ENCODE results near the gene SLC45A2.

The SLC45A2 gene

GRCh38 chr5:33941090-33941489 lies 43.4 kb downstream of the SLC45A2 start:
- no peaks in the 10 kb centered on the region for H3K9me3 ChIP-seq (ENCODE audit: control insufficient read depth, low read length)
- H3K4me3 ChIP-seq (ENCODE audit: insufficient read depth, low read depth, low read length): no peak overlapping the region
- 87 to 96% methylated on average over 5 of the region's 5 CpGs for WGBS, 2 experiments
- no peaks in the 10 kb centered on the region for H3K4me1 ChIP-seq (ENCODE audit: control insufficient read depth, insufficient read depth, low read length)
- H3K36me3 ChIP-seq (ENCODE audit: control insufficient read depth, insufficient read depth, low read length): no peaks in the 10 kb centered on the region
- H3K27me3 ChIP-seq (ENCODE audit: control insufficient read depth, insufficient read depth, low read length, poor library complexity, severe bottlenecking): peaks cover 19% of the 10 kb centered on the region
- no peak overlapping the region for H3K27ac ChIP-seq (ENCODE audit: insufficient read depth, low read depth, low read length, poor library complexity, severe bottlenecking)

GRCh38 chr5:33939556-33940262 lies 44.8 kb downstream of the SLC45A2 start:
- Histone ChIP-seq H3K9me3 (ENCODE audit: control insufficient read depth, low read length) (no peaks in the 10 kb centered on the region), H3K4me1 (ENCODE audit: control insufficient read depth, insufficient read depth, low read length) (no peaks in the 10 kb centered on the region), H3K27me3 (ENCODE audit: control insufficient read depth, insufficient read depth, low read length, poor library complexity, severe bottlenecking) (peaks cover 30% of the 10 kb centered on the region), H3K36me3 (ENCODE audit: control insufficient read depth, insufficient read depth, low read length) (no peaks in the 10 kb centered on the region), H3K4me3 (ENCODE audit: insufficient read depth, low read depth, low read length) (no peak overlapping the region), H3K27ac (ENCODE audit: insufficient read depth, low read depth, low read length, poor library complexity, severe bottlenecking) (no peak overlapping the region)
- 94 to 95% methylated on average over 8 of the region's 8 CpGs for WGBS, 2 experiments

DNA sequence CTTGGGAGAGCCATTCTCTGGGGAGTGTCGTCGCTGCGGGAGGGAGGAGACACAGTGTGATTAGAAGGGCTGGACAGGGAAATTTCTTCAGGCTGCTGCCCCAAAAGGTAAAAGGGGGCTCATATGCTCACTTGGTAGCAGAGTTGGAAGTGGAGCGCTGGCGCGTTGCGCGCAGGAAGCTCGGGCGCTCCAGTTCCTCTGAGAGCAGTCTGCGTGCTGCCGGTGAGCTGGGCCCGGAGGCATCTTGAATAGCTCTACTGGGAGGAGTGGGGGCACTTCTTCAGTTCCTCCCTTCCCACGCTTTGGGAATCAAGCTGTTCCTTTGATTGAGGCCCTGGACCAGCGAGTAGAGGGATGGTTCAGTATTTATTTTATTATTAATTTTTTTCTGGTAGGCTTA lies 45.6 kb downstream of the SLC45A2 start:
- H3K36me3 ChIP-seq (ENCODE audit: control insufficient read depth, insufficient read depth, low read length): no peaks in the 10 kb centered on the region
- no peak overlapping the region for H3K27ac ChIP-seq (ENCODE audit: insufficient read depth, low read depth, low read length, poor library complexity, severe bottlenecking)
- 91 to 92% methylated on average over 14 to 15 of the region's 15 CpGs for WGBS, 2 experiments
- H3K4me1 ChIP-seq (ENCODE audit: control insufficient read depth, insufficient read depth, low read length): no peaks in the 10 kb centered on the region
- no peaks in the 10 kb centered on the region for H3K9me3 ChIP-seq (ENCODE audit: control insufficient read depth, low read length)
- peaks cover 30% of the 10 kb centered on the region for H3K27me3 ChIP-seq (ENCODE audit: control insufficient read depth, insufficient read depth, low read length, poor library complexity, severe bottlenecking)
- H3K4me3 ChIP-seq (ENCODE audit: insufficient read depth, low read depth, low read length): no peak overlapping the region

GRCh38 chr5:33938507-33938796 lies 46.0 kb downstream of the SLC45A2 start:
- WGBS, 2 experiments: 93 to 94% methylated on average over 14 of the region's 14 CpGs
- Histone ChIP-seq H3K27me3 (ENCODE audit: control insufficient read depth, insufficient read depth, low read length, poor library complexity, severe bottlenecking) (peaks cover 30% of the 10 kb centered on the region), H3K4me1 (ENCODE audit: control insufficient read depth, insufficient read depth, low read length) (no peaks in the 10 kb centered on the region), H3K27ac (ENCODE audit: insufficient read depth, low read depth, low read length, poor library complexity, severe bottlenecking) (no peak overlapping the region), H3K9me3 (ENCODE audit: control insufficient read depth, low read length) (no peaks in the 10 kb centered on the region), H3K36me3 (ENCODE audit: control insufficient read depth, insufficient read depth, low read length) (no peaks in the 10 kb centered on the region), H3K4me3 (ENCODE audit: insufficient read depth, low read depth, low read length) (no peak overlapping the region)

- H3K27me3 ChIP-seq (ENCODE audit: control insufficient read depth, insufficient read depth, low read length, poor library complexity, severe bottlenecking): peaks cover 30% of the 10 kb centered on the region
- H3K36me3 ChIP-seq (ENCODE audit: control insufficient read depth, insufficient read depth, low read length): no peaks in the 10 kb centered on the region
- no peaks in the 10 kb centered on the region for H3K9me3 ChIP-seq (ENCODE audit: control insufficient read depth, low read length)
- H3K4me3 ChIP-seq (ENCODE audit: insufficient read depth, low read depth, low read length): no peak overlapping the region
- no peak overlapping the region for H3K27ac ChIP-seq (ENCODE audit: insufficient read depth, low read depth, low read length, poor library complexity, severe bottlenecking)
- 93 to 94% methylated on average over 54 of the region's 54 CpGs for WGBS, 2 experiments
- H3K4me1 ChIP-seq (ENCODE audit: control insufficient read depth, insufficient read depth, low read length): no peaks in the 10 kb centered on the region
These were observed 46.6 kb downstream of the SLC45A2 start for GRCh38 chr5:33937707-33938506.

DNA sequence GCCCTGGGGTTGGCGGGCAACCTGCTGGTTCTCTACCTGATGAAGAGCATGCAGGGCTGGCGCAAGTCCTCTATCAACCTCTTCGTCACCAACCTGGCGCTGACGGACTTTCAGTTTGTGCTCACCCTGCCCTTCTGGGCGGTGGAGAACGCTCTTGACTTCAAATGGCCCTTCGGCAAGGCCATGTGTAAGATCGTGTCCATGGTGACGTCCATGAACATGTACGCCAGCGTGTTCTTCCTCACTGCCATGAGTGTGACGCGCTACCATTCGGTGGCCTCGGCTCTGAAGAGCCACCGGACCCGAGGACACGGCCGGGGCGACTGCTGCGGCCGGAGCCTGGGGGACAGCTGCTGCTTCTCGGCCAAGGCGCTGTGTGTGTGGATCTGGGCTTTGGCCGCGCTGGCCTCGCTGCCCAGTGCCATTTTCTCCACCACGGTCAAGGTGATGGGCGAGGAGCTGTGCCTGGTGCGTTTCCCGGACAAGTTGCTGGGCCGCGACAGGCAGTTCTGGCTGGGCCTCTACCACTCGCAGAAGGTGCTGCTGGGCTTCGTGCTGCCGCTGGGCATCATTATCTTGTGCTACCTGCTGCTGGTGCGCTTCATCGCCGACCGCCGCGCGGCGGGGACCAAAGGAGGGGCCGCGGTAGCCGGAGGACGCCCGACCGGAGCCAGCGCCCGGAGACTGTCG lies 47.3 kb downstream of the SLC45A2 start:
- Histone ChIP-seq H3K36me3 (ENCODE audit: control insufficient read depth, insufficient read depth, low read length) (no peaks in the 10 kb centered on the region), H3K27ac (ENCODE audit: insufficient read depth, low read depth, low read length, poor library complexity, severe bottlenecking) (no peak overlapping the region), H3K4me1 (ENCODE audit: control insufficient read depth, insufficient read depth, low read length) (no peaks in the 10 kb centered on the region), H3K4me3 (ENCODE audit: insufficient read depth, low read depth, low read length) (no peak overlapping the region), H3K27me3 (ENCODE audit: control insufficient read depth, insufficient read depth, low read length, poor library complexity, severe bottlenecking) (peaks cover 30% of the 10 kb centered on the region), H3K9me3 (ENCODE audit: control insufficient read depth, low read length) (no peaks in the 10 kb centered on the region)
- WGBS, 2 experiments: 95 to 96% methylated on average over 54 of the region's 54 CpGs

- peaks cover 30% of the 10 kb centered on the region for H3K27me3 ChIP-seq (ENCODE audit: control insufficient read depth, insufficient read depth, low read length, poor library complexity, severe bottlenecking)
- WGBS, 2 experiments: 48% methylated on average over 45 of the region's 45 CpGs
- no peaks in the 10 kb centered on the region for H3K36me3 ChIP-seq (ENCODE audit: control insufficient read depth, insufficient read depth, low read length)
- no peaks in the 10 kb centered on the region for H3K4me1 ChIP-seq (ENCODE audit: control insufficient read depth, insufficient read depth, low read length)
- H3K4me3 ChIP-seq (ENCODE audit: insufficient read depth, low read depth, low read length): peak within 1 kb of the TSS; percentile 37
- no peaks in the 10 kb centered on the region for H3K9me3 ChIP-seq (ENCODE audit: control insufficient read depth, low read length)
- H3K27ac ChIP-seq (ENCODE audit: insufficient read depth, low read depth, low read length, poor library complexity, severe bottlenecking): no peak within 1 kb of the TSS
These were observed 48.0 kb downstream of the SLC45A2 start, which contains the start of gene RXFP3 for GRCh38 chr5:33936381-33937016. RXFP3 (plus strand) TSS chr5:33936386; CDS start chr5:33936741, 355 bp downstream.

DNA sequence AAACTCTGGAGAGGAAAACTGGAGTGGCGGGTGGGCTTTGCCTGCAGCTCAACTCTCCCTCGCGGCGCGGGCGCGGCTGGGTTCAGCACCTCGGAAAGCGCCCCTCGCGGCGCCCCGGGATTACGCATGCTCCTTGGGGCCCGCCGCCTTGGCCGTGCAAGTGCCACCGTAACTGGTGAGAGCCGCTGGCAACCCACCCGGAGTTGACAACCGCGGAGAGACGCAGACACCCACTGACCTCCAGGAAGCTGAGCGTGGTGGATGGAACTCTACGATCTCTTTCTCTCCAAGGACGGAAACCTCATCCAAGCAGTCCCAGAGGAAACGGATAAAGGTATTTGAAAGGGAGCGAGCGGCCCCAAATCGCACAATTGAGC lies 48.5 kb downstream of the SLC45A2 start:
- Histone ChIP-seq H3K36me3 (ENCODE audit: control insufficient read depth, insufficient read depth, low read length) (no peaks in the 10 kb centered on the region), H3K4me3 (ENCODE audit: insufficient read depth, low read depth, low read length) (peak overlapping the region; percentile 37), H3K9me3 (ENCODE audit: control insufficient read depth, low read length) (no peaks in the 10 kb centered on the region), H3K27me3 (ENCODE audit: control insufficient read depth, insufficient read depth, low read length, poor library complexity, severe bottlenecking) (peaks cover 30% of the 10 kb centered on the region), H3K4me1 (ENCODE audit: control insufficient read depth, insufficient read depth, low read length) (no peaks in the 10 kb centered on the region), H3K27ac (ENCODE audit: insufficient read depth, low read depth, low read length, poor library complexity, severe bottlenecking) (no peak overlapping the region)
- WGBS, 2 experiments: 1 to 2% methylated on average over 30 of the region's 30 CpGs

GRCh38 chr5:33934176-33934575 lies 50.3 kb downstream of the SLC45A2 start:
- Histone ChIP-seq H3K27me3 (ENCODE audit: control insufficient read depth, insufficient read depth, low read length, poor library complexity, severe bottlenecking) (peaks cover 30% of the 10 kb centered on the region), H3K4me1 (ENCODE audit: control insufficient read depth, insufficient read depth, low read length) (no peaks in the 10 kb centered on the region), H3K9me3 (ENCODE audit: control insufficient read depth, low read length) (no peaks in the 10 kb centered on the region), H3K4me3 (ENCODE audit: insufficient read depth, low read depth, low read length) (no peak overlapping the region), H3K27ac (ENCODE audit: insufficient read depth, low read depth, low read length, poor library complexity, severe bottlenecking) (no peak overlapping the region), H3K36me3 (ENCODE audit: control insufficient read depth, insufficient read depth, low read length) (no peaks in the 10 kb centered on the region)
- 87 to 95% methylated on average over 1 of the region's 1 CpG for WGBS, 2 experiments

- WGBS, 2 experiments: 92 to 99% methylated on average over 3 of the region's 3 CpGs
- Histone ChIP-seq H3K9me3 (ENCODE audit: control insufficient read depth, low read length) (no peaks in the 10 kb centered on the region), H3K4me1 (ENCODE audit: control insufficient read depth, insufficient read depth, low read length) (no peaks in the 10 kb centered on the region), H3K27me3 (ENCODE audit: control insufficient read depth, insufficient read depth, low read length, poor library complexity, severe bottlenecking) (peaks cover 30% of the 10 kb centered on the region), H3K27ac (ENCODE audit: insufficient read depth, low read depth, low read length, poor library complexity, severe bottlenecking) (no peak overlapping the region), H3K36me3 (ENCODE audit: control insufficient read depth, insufficient read depth, low read length) (no peaks in the 10 kb centered on the region), H3K4me3 (ENCODE audit: insufficient read depth, low read depth, low read length) (no peak overlapping the region)
These were observed 50.7 kb downstream of the SLC45A2 start for GRCh38 chr5:33933723-33934169.

Data from ectodermal cell (in vitro differentiated cells).